DOHH2 (cell line): ENCODE data around the gene NBPF11.

ENCODE experiments used
- H3F3A ChIP-seq: fragments of 200-600 bp; sonication (generic), shearing (Covaris generic); 2 replicates; pipeline ENCODE4 v1.6.0; 2016; ENCODE audit warnings: antibody characterized with exemption, mild to moderate bottlenecking; ENCODE audit not compliant: control insufficient read depth, insufficient read depth
- H3K27ac ChIP-seq: fragments of 200-600 bp; sonication (generic); 2 replicates; pipeline ENCODE4 v1.5.1; 2014; ENCODE audit warnings: low read depth, mild to moderate bottlenecking, low read length, moderate library complexity
- H3K27me3 ChIP-seq: fragments of 200-600 bp; sonication (generic); 2 replicates; pipeline ENCODE4 v1.6.1; 2014; ENCODE audit warnings: mild to moderate bottlenecking, low read length, mixed read lengths; ENCODE audit not compliant: control insufficient read depth
- H3K36me3 ChIP-seq: fragments of 200-600 bp; sonication (generic); 2 replicates; pipeline ENCODE4 v1.6.1; 2014; ENCODE audit warnings: mild to moderate bottlenecking, low read length, moderate library complexity, mixed read lengths; ENCODE audit not compliant: control insufficient read depth
- H3K4me1 ChIP-seq: fragments of 200-600 bp; sonication (generic); 2 replicates; pipeline ENCODE4 v1.6.1; 2014; ENCODE audit warnings: mild to moderate bottlenecking, low read length, mixed read lengths; ENCODE audit not compliant: control insufficient read depth
- H3K4me2 ChIP-seq: fragments of 200-600 bp; sonication (generic); 2 replicates; pipeline ENCODE4 v1.6.0; 2014; ENCODE audit warnings: mild to moderate bottlenecking, low read length, moderate library complexity
- H3K4me3 ChIP-seq: fragments of 200-600 bp; sonication (generic); 2 replicates; pipeline ENCODE4 v1.5.1; 2014; ENCODE audit warnings: mild to moderate bottlenecking, low read length, mixed read lengths
- H3K79me2 ChIP-seq: fragments of 200-600 bp; sonication (generic); 2 replicates; pipeline ENCODE4 v1.6.1; 2014; ENCODE audit warnings: mild to moderate bottlenecking, low read length, mixed read lengths; ENCODE audit not compliant: control insufficient read depth
- H3K9me2 ChIP-seq: fragments of 200-600 bp; sonication (generic); replicated peaks from 2 replicates; pipeline ENCODE4 v1.6.1; 2014; ENCODE audit warnings: mild to moderate bottlenecking, low read length, mixed read lengths; ENCODE audit not compliant: control insufficient read depth
- H3K9me3 ChIP-seq: fragments of 200-600 bp; sonication (generic); 2 replicates; pipeline ENCODE4 v1.6.1; 2014; ENCODE audit warnings: antibody characterized with exemption, low read length, mixed read lengths; ENCODE audit not compliant: control insufficient read depth, insufficient read depth
- H4K20me1 ChIP-seq: fragments of 200-600 bp; sonication (generic); 2 replicates; pipeline ENCODE4 v1.6.0; 2014; ENCODE audit warnings: low read depth, mild to moderate bottlenecking, antibody characterized with exemption, low read length, moderate library complexity; ENCODE audit not compliant: control insufficient read depth, insufficient read depth
- CTCF ChIP-seq: fragments of 200-600 bp; sonication (generic); IDR thresholded peaks from one replicate; pipeline ENCODE4 v1.5.1; 2014; ENCODE audit warnings: antibody characterized with exemption, mild to moderate bottlenecking, low read depth, low read length; ENCODE audit not compliant: poor library complexity, severe bottlenecking
- EZH2phosphoT487 ChIP-seq: fragments of 200-600 bp; sonication (generic); IDR thresholded peaks from 2 replicates; pipeline ENCODE4 v1.6.1; 2017; ENCODE audit warnings: borderline replicate concordance, mild to moderate bottlenecking, antibody characterized with exemption, low read length, moderate library complexity, mixed read lengths

Gene NBPF11

DNA sequence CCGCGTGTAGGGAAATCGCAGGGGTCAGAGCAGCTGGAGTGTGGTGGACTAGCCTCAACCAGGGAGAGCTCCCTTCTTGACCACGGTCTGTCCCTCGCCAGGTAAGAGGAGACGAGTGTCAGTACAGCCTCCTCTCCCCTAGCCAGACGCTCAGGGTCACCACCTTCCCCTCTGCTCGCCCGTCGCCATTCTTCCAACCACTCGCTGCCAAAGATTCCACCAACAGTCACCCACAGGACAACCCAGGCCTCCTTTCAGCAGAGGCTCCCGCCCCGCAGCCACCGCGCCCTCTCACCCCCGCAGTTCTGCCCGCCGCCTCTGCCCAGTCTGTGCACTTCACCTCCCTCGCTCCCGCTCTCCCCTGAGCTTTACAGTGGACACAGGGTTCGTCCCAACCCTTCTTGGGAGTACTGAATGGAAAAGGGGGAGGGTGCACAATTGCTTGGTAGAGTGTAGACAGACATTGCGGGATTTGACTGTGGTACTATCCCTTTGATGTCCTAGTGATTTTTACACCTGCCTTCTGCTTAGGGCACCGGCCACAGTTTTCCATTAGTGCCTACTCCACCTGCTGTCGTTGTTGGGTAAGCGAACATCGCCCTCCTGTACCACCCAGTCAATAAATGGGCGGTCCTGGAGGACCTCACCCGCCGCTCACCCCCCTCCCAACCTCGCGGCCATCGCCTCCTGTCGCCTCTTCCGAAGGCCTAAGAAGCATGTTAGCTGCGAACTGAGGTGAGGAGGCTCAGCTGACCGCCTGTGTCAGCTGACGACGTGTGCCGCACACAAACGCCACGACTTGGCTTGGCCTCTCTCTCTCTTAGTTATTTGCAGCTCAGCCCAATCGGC lies 9.2 kb upstream of the NBPF11 start:
- Histone ChIP-seq H3F3A (no peaks in the 10 kb centered on the region), H3K4me3 (no peak overlapping the region), H3K9me3 (no peaks in the 10 kb centered on the region), H4K20me1 (no peaks in the 10 kb centered on the region), H3K36me3 (no peaks in the 10 kb centered on the region), H3K4me2 (no peak overlapping the region), H3K4me1 (peaks cover 5% of the 10 kb centered on the region), H3K27ac (no peak overlapping the region), H3K79me2 (no peaks in the 10 kb centered on the region), H3K27me3 (no peaks in the 10 kb centered on the region), H3K9me2 (no peaks in the 10 kb centered on the region)
- no peak for TF ChIP-seq CTCF
- no peak for TF ChIP-seq EZH2phosphoT487

- Histone ChIP-seq H3K27ac (no peak overlapping the region), H3K36me3 (no peaks in the 10 kb centered on the region), H3F3A (no peaks in the 10 kb centered on the region), H3K4me1 (peaks cover 12% of the 10 kb centered on the region), H3K9me3 (no peaks in the 10 kb centered on the region), H3K27me3 (no peaks in the 10 kb centered on the region), H3K4me2 (no peak overlapping the region), H3K4me3 (no peak overlapping the region), H3K79me2 (no peaks in the 10 kb centered on the region), H4K20me1 (no peaks in the 10 kb centered on the region), H3K9me2 (no peaks in the 10 kb centered on the region)
- TF ChIP-seq CTCF (no peak), EZH2phosphoT487 (no peak)
These were observed 8.4 kb upstream of the NBPF11 start for GRCh38 chr1:148160343-148161052.

GRCh38 chr1:148160048-148160342 lies 7.9 kb upstream of the NBPF11 start:
- Histone ChIP-seq H3K27ac (no peak overlapping the region), H3K36me3 (no peaks in the 10 kb centered on the region), H3K4me3 (no peak overlapping the region), H3K9me3 (no peaks in the 10 kb centered on the region), H3K4me1 (peaks cover 16% of the 10 kb centered on the region), H3K79me2 (no peaks in the 10 kb centered on the region), H3K4me2 (no peak overlapping the region), H3K27me3 (no peaks in the 10 kb centered on the region), H3F3A (no peaks in the 10 kb centered on the region), H3K9me2 (no peaks in the 10 kb centered on the region), H4K20me1 (no peaks in the 10 kb centered on the region)
- TF ChIP-seq EZH2phosphoT487: no peak
- TF ChIP-seq CTCF: no peak
